Left lung (tissue), 10 donors: ENCODE results near the gene CFAP100. TPM values are rescaled to one million over a fixed set of nuclear protein-coding genes. Genes with fewer than 3 reads are reported as not detected.

Experiments
- ATAC-seq: fragments of 200-7000 bp; cut with Tn5 transposase; one replicate; pipeline ENCODE4 v1.9.1; 2020; ENCODE audit warnings: moderate library complexity
- DNase-seq, 4 donors: peaks; one replicate each; pipeline ENCODE4 v3.0.0-alpha.2; 2013 to 2020
- H3K27ac ChIP-seq, 2 donors: fragments of 200-600 bp; sonication (generic) in 1 of 2; one replicate each; pipeline versions ENCODE4 v1.5.0 to v1.8.0; 2020 to 2021
- H3K27me3 ChIP-seq, 2 donors: fragments of 200-600 bp; sonication (generic) in 1 of 2; one replicate each; pipeline versions ENCODE4 v1.5.0 to v1.8.0; 2020 to 2021
- H3K36me3 ChIP-seq, 2 donors: fragments of 200-600 bp; sonication (generic) in 1 of 2; one replicate each; pipeline versions ENCODE4 v1.5.0 to v1.8.0; 2020 to 2021
- H3K4me1 ChIP-seq, 2 donors: fragments of 200-600 bp; one replicate each; pipeline ENCODE4 v1.8.0; 2021
- H3K4me3 ChIP-seq, 2 donors: fragments of 200-600 bp; sonication (generic) in 1 of 2; one replicate each; pipeline versions ENCODE4 v1.5.0 to v1.8.0; 2020 to 2021; ENCODE audit warnings: mild to moderate bottlenecking in 1 of 2
- H3K9me3 ChIP-seq, 2 donors: fragments of 200-600 bp; sonication (generic) in 1 of 2; one replicate each; pipeline versions ENCODE4 v1.5.0 to v1.8.0; 2020 to 2021
- CTCF ChIP-seq, 2 donors: fragments of 200-600 bp; sonication (generic) in 1 of 2; IDR thresholded peaks; one replicate each; pipeline versions ENCODE4 v1.5.0 to v1.8.0; 2021; ENCODE audit warnings: antibody characterized with exemption in 2 of 2
- intact Hi-C, 2 donors: fragments of 100-400 bp; cut with DNase I; formaldehyde crosslinking; loops; one replicate each; pipeline versions ENCODE4 v1.11.2 to v1.14.2; 2022
- polyA plus RNA-seq, 6 donors: library from polyadenylated mRNA; unstranded; fragments of 120-200 nt; gene quantifications; one replicate each; pipeline ENCODE4 v1.2.1, GENCODE V29; 2013; ENCODE audit not compliant: insufficient read length in 6 of 6
- total RNA-seq, 2 donors: library from RNA; stranded (reverse); fragmentation: NEBNext Ultra II Directional; extraction: Animal tissue kit (Norgen Biotek cat#: 25700); gene quantifications; one replicate each; pipeline ENCODE4 v1.2.1, GENCODE V29; 2021
- donor health status: DM: no; HTN: yes; CAD: no.
- donor health status: DM: no; HTN: no; CAD: no.

The CFAP100 gene
- total and polyA plus RNA-seq, 8 donors, result 1.0 to 8.2 (median 6.1) TPM; not detected in 1

- no peak for TF ChIP-seq CTCF (IDR thresholded peaks at IDR 0.05)
- intact Hi-C loops, result no loop called here
- H3K27me3 ChIP-seq, result peaks cover 10 to 61% of the 10 kb centered on the region in 2 donors
These were observed 19.0 kb downstream of the CFAP100 start for GRCh38 chr3:126413693-126414080.

GRCh38 chr3:126414406-126414805 lies 19.7 kb downstream of the CFAP100 start:
- H3K27me3 ChIP-seq, result peaks cover 10 to 68% of the 10 kb centered on the region in 2 donors
- intact Hi-C loops, result no loop called here
- no peaks in the 10 kb centered on the region for H3K4me1 ChIP-seq
- H3K27ac ChIP-seq, result no peak overlapping the region
- no peaks in the 10 kb centered on the region for H3K36me3 ChIP-seq
- no peak for TF ChIP-seq CTCF (IDR thresholded peaks at IDR 0.05)
- no peaks in the 10 kb centered on the region for H3K9me3 ChIP-seq
- no peak for ATAC-seq
- DNase-seq, result no peak
- H3K4me3 ChIP-seq, result no peak overlapping the region

More at GRCh38 chr3:126413693-126414080, 19.0 kb downstream of the CFAP100 start:
- Histone ChIP-seq H3K27ac (no peak overlapping the region), H3K36me3 (no peaks in the 10 kb centered on the region), H3K9me3 (no peaks in the 10 kb centered on the region), H3K4me1 (no peaks in the 10 kb centered on the region), H3K4me3 (no peak overlapping the region)
- ATAC-seq, result no peak
- no peak for DNase-seq

GRCh38 chr3:126414961-126415660 lies 20.4 kb downstream of the CFAP100 start:
- no peak for TF ChIP-seq CTCF (IDR thresholded peaks at IDR 0.05)
- H3K4me1 ChIP-seq, result no peaks in the 10 kb centered on the region
- H3K36me3 ChIP-seq, result no peaks in the 10 kb centered on the region
- H3K4me3 ChIP-seq, result no peak overlapping the region
- intact Hi-C loops, result no loop called here
- no peak for DNase-seq
- no peak overlapping the region for H3K27ac ChIP-seq
- H3K27me3 ChIP-seq, result peaks cover 10 to 75% of the 10 kb centered on the region in 2 donors
- ATAC-seq, result no peak
- no peaks in the 10 kb centered on the region for H3K9me3 ChIP-seq

GRCh38 chr3:126415661-126416591 lies 21.2 kb downstream of the CFAP100 start:
- Histone ChIP-seq H3K4me3 (no peak overlapping the region), H3K4me1 (no peaks in the 10 kb centered on the region), H3K36me3 (no peaks in the 10 kb centered on the region), H3K27ac (no peak overlapping the region), H3K27me3 (peaks cover 10 to 79% of the 10 kb centered on the region in 2 donors), H3K9me3 (no peaks in the 10 kb centered on the region)
- ATAC-seq, result no peak
- TF ChIP-seq CTCF (IDR thresholded peaks at IDR 0.05), result no peak
- intact Hi-C loops, result no loop called here
- DNase-seq, result peak in 1 of 4 donors; percentile 6

GRCh38 chr3:126416943-126417342 lies 22.2 kb downstream of the CFAP100 start:
- ATAC-seq, result no peak
- Histone ChIP-seq H3K4me1 (no peaks in the 10 kb centered on the region), H3K36me3 (no peaks in the 10 kb centered on the region), H3K4me3 (no peak overlapping the region), H3K27ac (no peak overlapping the region), H3K27me3 (peaks cover 6 to 79% of the 10 kb centered on the region in 2 donors), H3K9me3 (no peaks in the 10 kb centered on the region)
- TF ChIP-seq CTCF (IDR thresholded peaks at IDR 0.05), result no peak
- no peak for DNase-seq
- intact Hi-C loops, result no loop called here
